Adrenal gland (tissue), 5 donors: Measurements from ENCODE around the gene SORCS3.

ENCODE experiments used
- POLR2A ChIP-seq, 2 donors: fragments of 450-650 bp; IDR thresholded peaks; one replicate each; pipeline ENCODE4 v1.6.1; 2017; ENCODE audit warnings: antibody characterized with exemption in 2 of 2, mild to moderate bottlenecking in 2 of 2, moderate library complexity in 1 of 2
- TF ChIP-seq, protein P1 (sequence below), 6 experiments: fragments of 450-650 bp in 4 of 6; fragments of 200-600 bp in 2 of 6; sonication (generic) in 1 of 6; IDR thresholded peaks; 1 replicate in 5 of 6; 2 replicates in 1 of 6; pipeline versions ENCODE4 v1.5.1 to v1.8.0; 2016 to 2021; ENCODE audit warnings: antibody characterized with exemption in 6 of 6, mild to moderate bottlenecking in 2 of 6, moderate library complexity in 1 of 6
- donor health status: DM: no; HTN: no; CAD: no.

DNA sequence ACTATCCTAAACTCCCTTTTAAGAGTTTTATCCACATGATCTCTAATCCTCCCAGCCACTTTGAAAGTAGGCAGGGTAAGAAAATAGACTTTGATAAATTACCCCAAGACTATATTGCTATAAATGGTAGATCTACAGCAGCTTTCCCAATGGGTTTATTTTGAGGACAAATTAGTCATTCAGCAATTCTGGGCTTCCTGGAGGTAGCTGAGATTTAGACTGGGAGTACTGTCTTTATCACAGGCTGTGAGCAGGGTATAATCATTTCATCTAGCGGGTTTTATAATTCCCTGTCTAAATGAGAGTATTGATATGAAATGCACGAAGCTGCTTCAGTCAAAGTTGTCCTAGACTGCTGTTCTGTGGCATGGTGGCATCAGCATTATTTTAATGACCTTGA lies 279.4 kb downstream of the SORCS3 start:
- no peak for TF ChIP-seq POLR2A (IDR thresholded peaks at IDR 0.05)
- TF ChIP-seq, protein P1, sequence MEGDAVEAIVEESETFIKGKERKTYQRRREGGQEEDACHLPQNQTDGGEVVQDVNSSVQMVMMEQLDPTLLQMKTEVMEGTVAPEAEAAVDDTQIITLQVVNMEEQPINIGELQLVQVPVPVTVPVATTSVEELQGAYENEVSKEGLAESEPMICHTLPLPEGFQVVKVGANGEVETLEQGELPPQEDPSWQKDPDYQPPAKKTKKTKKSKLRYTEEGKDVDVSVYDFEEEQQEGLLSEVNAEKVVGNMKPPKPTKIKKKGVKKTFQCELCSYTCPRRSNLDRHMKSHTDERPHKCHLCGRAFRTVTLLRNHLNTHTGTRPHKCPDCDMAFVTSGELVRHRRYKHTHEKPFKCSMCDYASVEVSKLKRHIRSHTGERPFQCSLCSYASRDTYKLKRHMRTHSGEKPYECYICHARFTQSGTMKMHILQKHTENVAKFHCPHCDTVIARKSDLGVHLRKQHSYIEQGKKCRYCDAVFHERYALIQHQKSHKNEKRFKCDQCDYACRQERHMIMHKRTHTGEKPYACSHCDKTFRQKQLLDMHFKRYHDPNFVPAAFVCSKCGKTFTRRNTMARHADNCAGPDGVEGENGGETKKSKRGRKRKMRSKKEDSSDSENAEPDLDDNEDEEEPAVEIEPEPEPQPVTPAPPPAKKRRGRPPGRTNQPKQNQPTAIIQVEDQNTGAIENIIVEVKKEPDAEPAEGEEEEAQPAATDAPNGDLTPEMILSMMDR (IDR thresholded peaks at IDR 0.05) = no peak
